ES-I3 (cell line): Measurements from ENCODE around the gene PCMTD2.
"Not testable (repeated sequence)": the region's sequence is repeated elsewhere in the genome, so short reads cannot be mapped to it uniquely, and the experiment has no call there.

Experiments used
- H3K36me3 ChIP-seq: 2 replicates; pipeline ENCODE4 v1.6.1; 2013; ENCODE audit warnings: mild to moderate bottlenecking, low read length, control low read depth, moderate library complexity; ENCODE audit not compliant: insufficient read depth
- H3K4me1 ChIP-seq: 2 replicates; pipeline ENCODE4 v1.6.1; 2013; ENCODE audit warnings: mild to moderate bottlenecking, control low read depth, low read length; ENCODE audit not compliant: insufficient read depth
- H3K9ac ChIP-seq: 2 replicates; pipeline ENCODE4 v1.6.1; 2013; ENCODE audit warnings: low read depth, mild to moderate bottlenecking, low read length, moderate library complexity
- H3K9me3 ChIP-seq: 2 replicates; pipeline ENCODE4 v1.6.1; 2013; ENCODE audit warnings: mild to moderate bottlenecking, low read length, moderate library complexity; ENCODE audit not compliant: control insufficient read depth, insufficient read depth

Gene PCMTD2

DNA sequence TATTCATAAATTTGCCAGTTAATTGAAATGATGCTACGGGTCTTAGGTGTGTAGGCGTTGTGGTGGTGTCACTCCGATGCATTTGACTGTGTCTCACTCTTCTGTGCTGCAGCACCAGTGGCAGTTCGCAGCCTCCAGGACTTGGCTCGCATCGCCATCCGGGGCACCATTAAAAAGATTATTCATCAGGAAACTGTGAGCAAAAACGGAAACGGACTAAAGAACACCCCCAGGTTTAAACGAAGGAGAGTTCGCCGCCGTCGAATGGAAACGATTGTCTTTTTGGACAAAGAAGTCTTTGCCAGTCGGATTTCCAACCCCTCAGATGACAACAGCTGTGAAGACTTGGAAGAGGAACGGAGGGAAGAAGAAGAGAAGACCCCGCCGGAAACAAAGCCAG lies 17.6 kb downstream of the PCMTD2 start:
- H3K4me1 ChIP-seq = no peaks in the 10 kb centered on the region
- H3K36me3 ChIP-seq = peaks cover 9% of the 10 kb centered on the region
- H3K9me3 ChIP-seq = no peaks in the 10 kb centered on the region
- H3K9ac ChIP-seq = no peak overlapping the region

DNA sequence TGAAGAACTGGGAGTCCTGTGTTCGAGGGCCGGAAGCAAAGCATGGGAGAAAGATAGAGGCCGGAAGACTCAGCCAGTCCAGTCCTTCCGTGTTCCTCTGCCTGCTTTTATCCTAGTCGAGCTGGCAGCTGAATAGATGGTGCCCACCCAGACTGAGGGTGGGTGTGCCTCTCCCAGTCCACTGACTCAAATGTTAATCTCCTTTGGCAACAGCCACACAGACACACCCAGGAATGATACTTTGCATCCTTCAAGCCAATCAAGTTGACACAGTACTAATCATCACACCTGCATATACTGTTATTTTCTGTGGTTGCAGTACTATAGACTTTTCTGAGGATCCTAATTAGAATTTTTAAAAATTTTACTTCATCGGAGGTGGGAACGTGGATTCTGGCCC lies 21.3 kb downstream of the PCMTD2 start:
- Histone ChIP-seq H3K4me1 (no peaks in the 10 kb centered on the region), H3K9ac (no peak overlapping the region), H3K9me3 (no peaks in the 10 kb centered on the region), H3K36me3 (peaks cover 9% of the 10 kb centered on the region)

DNA sequence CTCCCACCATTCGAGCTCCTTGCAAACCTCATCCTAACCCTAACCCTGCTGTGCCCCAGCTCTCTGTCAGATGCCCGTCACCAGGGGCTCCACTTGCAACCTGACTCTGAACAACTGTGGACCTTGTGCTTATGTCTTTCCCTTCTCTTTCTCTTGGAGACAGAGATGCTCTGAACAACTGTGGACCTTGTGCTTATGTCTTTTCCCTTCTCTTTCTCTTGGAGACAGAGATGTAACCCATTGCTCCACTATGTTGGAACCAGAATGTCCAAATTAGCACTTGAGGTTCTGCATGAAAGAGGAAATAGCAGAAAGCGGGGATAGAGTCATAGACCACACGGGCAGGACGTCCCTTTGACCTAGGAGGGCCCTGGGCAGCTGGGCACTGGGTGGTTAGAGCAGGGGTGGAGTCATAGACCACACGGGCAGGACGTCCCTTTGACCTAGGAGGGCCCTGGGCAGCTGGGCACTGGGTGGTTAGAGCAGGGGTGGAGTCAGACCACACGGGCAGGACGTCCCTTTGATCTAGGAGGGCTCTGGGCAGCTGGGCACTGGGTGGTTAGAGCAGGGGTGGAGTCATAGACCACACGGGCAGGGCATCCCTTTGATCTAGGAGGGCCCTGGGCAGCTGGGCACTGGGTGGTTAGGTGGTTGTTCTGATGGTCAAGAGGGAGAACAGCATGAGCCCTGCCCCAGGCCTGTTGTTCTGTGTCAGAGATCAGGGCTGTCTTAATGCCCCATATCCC lies 22.2 kb downstream of the PCMTD2 start:
- H3K36me3 ChIP-seq = peaks cover 9% of the 10 kb centered on the region
- H3K9me3 ChIP-seq = no peaks in the 10 kb centered on the region; the same call in 1 of the 2 replicates
- H3K9ac ChIP-seq = no peak overlapping the region
- no peaks in the 10 kb centered on the region for H3K4me1 ChIP-seq

DNA sequence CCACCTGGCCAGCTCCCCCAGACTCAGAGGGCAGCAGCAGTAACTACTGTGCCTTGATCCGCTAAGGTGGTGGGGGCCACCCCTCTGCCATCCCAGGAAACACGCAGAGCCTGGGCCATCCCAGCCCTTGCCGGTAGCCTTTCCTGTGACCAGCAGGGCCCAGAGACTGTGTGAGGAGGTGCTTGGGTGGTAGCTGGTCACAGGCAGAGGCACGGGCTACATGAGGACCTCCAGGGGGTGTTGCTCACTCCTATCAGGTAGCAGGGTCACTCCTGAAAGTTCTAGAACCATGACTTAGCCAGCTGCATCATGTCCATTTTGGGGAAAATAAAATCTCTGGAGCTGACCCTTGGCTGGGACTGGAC lies 22.8 kb downstream of the PCMTD2 start:
- H3K4me1 ChIP-seq = no peaks in the 10 kb centered on the region
- no peaks in the 10 kb centered on the region; the same call in 1 of the 2 replicates for H3K9me3 ChIP-seq
- no peak overlapping the region for H3K9ac ChIP-seq
- H3K36me3 ChIP-seq = peaks cover 5% of the 10 kb centered on the region

DNA sequence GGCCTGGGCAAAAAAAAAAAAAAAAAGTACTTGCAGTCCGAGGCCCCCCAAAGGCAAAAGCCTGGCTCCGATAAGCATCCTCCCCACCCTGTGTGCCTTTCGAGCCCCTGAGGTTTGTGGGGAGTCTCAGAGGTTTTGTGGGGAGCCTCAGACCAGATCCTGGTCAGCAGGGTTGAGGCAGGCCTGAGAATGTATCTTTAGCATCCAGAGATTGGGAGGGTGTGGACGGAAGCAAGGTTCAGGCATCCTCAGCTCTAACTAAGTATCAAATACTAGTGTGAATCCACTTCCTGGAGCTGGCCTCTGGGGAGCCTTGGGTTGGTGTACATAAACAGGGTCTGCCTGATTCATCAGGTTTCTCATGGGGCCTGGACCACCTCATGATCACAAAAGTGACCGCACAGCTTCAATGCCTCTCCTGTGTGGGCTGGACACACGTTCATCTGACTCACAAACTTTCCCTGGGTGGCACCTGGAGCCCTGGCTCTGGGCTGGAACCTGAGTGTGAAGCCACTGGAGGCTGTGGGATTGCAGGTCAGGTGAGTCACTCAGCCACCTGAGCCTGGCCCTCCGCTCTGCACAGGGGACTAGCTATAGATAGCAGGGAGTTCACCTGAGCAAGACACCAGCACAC lies 24.4 kb downstream of the PCMTD2 start:
- Histone ChIP-seq H3K9me3 (peaks cover 5% of the 10 kb centered on the region), H3K9ac (no peak overlapping the region), H3K4me1 (no peaks in the 10 kb centered on the region), H3K36me3 (no peaks in the 10 kb centered on the region)

DNA sequence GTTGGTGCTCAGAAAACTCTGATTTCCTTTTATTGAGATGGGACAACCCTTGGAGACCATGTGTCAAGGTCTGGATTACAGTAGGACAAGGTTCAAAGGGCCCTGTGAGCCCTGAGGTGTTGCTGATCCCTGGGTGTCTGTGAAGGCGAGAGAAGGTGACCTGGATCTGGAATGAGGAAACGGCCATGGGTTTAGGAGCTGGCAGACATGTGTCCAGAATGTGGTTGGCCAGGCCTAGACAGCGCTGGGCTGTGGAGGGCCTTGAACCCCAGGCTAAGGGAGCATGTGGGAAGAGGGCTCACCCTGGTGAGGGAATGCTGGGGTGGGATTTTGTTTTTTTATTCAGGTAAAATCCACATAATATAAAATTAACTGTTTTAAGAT lies 24.9 kb downstream of the PCMTD2 start:
- H3K36me3 ChIP-seq = no peaks in the 10 kb centered on the region
- H3K4me1 ChIP-seq = no peaks in the 10 kb centered on the region
- no peak overlapping the region for H3K9ac ChIP-seq
- H3K9me3 ChIP-seq = peaks cover 5% of the 10 kb centered on the region

DNA sequence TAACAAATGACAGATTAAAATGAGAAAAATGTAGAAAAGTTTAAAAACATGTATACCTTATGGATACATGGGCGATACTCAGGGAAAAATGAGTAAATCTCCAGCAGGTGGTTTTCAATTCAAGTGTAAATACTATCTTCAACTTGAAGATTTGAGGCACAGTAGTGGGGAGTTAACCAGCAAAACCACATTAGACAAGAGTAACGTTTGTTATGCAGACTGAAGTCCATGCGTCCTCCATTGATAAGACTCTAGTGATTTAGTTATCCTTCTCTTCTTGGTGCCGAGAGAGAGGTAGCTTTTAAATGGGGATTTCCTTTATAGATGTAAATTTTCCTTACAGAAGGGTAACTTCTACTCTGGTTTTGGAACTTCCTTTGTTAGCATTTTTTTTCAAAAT lies 28.1 kb downstream of the PCMTD2 start:
- peaks cover 5% of the 10 kb centered on the region for H3K9me3 ChIP-seq
- H3K9ac ChIP-seq = no peak overlapping the region
- H3K36me3 ChIP-seq = no peaks in the 10 kb centered on the region
- H3K4me1 ChIP-seq = no peaks in the 10 kb centered on the region

DNA sequence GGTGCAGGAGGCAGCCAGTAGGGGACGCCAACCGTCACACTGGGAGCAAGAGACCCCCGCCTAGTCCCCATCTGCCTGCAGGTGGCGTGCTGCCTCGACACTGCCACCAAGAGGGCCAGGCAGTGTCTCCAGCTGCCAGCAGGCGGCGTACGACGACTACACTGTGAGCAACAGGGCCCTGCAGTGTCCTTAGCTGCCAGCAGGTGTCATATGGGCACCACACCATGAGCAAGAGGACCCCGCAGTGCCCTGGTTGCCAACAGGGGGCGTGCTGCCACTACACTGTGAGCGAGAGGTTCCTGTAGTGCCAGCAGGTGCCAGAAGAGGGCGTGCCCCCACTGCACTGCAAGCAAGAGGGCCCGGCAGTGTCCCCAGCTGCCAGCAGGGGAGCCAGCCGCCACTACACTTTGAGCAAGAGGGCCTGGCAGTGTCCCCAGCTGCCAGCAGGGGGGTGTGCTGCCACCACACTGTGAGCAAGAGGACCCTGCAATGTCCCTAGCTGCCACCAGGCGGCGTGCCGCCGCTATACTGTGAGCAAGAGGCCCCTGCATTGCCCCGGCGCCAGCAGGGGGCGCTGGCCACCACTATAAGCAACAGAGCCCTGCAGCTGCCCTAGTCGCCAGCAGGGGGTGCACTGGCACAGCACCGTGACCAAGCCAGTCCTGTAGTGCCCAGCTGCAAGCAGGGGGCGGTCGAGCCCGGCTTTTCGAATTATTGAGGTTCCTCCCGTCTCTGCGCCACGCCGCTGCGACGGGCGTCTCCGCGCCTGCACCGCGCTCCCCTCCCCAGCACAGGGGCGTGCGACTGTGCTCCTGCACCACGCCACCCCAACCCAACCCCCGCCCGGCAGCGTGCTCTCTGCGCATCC lies 30.3 kb downstream of the PCMTD2 start:
- H3K9me3 ChIP-seq, H3K9ac ChIP-seq, H3K4me1 ChIP-seq, H3K36me3 ChIP-seq: not testable (repeated sequence)

DNA sequence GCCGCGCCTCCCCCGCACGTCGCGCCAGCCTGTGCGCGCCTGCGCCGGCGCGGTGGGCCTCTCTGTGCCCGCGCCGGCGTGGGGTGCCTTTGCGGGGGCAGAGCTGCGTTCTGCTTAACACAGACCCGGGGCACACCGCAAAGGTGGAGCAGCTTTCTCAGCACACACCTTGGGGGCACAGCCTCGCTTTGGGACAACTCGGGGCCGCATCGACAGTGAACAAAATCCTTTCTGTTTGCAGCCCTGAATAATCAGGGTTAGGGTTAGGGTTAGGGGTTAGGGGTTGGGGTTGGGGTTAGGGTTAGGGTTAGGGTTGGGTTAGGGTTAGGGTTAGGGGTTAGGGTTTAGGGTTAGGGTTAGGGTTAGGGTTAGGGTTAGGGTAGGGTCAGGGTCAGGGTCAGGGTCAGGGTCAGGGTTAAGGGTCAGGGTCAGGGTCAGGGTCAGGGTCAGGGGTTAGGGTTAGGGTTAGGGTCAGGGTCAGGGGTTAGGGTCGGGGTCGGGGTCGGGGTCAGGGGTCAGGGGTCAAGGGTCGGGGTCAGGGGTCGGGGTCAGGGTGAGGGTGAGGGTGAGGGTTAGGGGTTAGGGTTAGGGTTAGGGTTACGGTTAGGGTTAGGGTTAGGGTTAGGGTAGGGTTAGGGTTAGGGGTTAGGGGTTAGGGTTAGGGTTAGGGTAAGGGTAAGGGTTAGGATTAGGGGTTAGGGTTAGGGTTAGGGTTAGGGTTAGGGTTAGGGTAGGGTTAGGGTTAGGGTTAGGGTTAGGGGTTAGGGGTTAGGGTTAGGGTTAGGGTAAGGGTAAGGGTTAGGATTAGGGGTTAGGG lies 31.1 kb downstream of the PCMTD2 start:
- H3K9me3 ChIP-seq, H3K4me1 ChIP-seq, H3K36me3 ChIP-seq, H3K9ac ChIP-seq: not testable (repeated sequence)

DNA sequence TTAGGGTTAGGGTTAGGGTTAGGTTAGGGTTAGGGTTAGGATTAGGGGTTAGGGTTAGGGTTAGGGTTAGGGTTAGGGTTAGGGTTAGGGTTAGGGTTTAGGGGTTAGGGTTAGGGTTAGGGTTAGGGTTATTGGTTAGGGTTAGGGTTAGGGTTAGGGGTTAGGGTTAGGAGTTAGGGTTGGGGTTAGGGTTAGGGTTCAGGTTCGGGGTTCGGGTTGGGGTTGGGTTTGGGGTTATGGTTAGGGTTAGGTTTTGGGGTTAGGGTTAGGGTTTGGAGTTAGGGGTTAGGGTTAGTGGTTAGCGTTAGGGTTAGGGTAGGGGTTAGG lies 31.7 kb downstream of the PCMTD2 start:
- not testable (repeated sequence) for H3K4me1 ChIP-seq, H3K36me3 ChIP-seq, H3K9me3 ChIP-seq, H3K9ac ChIP-seq

DNA sequence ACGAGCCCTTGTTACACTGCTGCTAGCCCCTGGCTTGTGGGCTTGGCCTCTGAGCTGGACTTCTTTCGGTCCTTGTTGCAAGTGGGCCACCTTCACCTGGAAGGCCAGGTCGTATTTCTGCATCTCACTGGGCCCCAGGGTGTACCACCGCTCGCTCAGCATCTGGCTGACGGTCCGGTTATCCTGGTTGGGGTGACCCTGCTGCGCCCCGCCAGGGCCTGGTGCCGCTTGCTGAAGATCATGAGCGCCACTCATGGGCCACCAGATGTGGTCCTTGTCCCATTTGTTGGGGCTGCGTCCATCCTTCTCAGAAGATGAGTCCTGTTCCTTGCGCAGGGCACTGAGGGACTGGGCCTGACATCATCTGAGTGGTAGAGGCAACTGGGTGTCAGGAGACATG lies 36.6 kb downstream of the PCMTD2 start:
- H3K4me1 ChIP-seq, H3K9ac ChIP-seq, H3K36me3 ChIP-seq: not testable (repeated sequence)

DNA sequence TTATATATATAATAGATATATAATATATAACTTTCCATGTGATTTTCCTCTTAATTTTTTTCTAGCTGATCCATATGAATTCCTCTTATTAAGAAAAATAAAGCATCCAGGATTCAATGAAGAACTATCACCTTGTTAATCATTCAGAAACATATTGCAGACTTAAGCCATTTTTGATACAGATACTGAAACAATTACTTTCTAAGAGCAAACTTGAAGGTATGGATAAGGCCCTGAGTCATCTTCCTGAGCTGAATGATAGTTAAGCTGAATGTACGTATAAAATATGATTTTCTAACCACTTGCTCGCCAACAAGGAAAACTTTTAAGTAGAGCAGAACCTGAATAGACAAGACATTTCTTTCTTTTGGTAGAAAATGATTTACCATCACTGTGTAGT lies 47.5 kb downstream of the PCMTD2 start:
- not testable (repeated sequence) for H3K9me3 ChIP-seq, H3K9ac ChIP-seq, H3K36me3 ChIP-seq, H3K4me1 ChIP-seq

More for the DNA sequence above, 36.6 kb downstream of the PCMTD2 start:
- not testable (repeated sequence) for H3K9me3 ChIP-seq

DNA sequence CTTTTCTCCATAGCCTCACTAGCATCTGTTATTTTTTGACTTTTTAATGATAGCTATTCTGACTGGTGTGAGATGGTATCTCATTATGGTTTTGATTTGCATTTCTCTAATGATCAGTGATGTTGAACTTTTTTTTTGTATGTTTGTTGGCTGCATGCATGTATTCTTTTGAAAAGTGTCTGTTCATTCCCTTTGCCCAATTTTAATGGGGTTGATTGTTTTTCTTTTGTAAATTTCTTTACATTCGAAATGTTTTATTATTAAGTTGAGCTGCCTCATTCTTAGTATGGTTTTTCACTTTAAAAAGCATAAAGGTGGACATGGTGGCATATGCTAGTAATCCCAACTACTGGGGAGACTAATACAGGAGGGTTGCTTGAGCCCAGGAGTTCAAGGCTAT lies 58.2 kb downstream of the PCMTD2 start:
- H3K9ac ChIP-seq, H3K4me1 ChIP-seq, H3K36me3 ChIP-seq, H3K9me3 ChIP-seq: not testable (repeated sequence)

DNA sequence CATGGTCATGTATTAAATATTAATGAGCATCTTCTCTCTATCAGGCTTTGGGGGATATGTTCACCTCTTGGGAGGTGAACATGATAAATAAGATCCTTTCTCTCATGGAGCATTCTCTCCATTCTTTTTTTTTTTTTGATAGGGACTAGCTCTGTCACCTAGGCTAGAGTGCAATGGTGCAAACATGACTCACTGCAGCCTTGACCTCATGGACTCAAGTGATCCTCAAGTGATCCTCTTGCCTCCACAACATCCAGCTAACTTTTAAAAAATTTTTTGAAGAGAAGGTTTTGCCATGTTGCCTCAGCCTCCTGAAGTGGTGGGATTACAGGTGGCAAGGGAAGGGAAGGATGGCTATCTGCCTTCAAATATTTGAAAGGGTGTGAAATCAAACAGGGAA lies 59.8 kb downstream of the PCMTD2 start:
- not testable (repeated sequence) for H3K4me1 ChIP-seq, H3K36me3 ChIP-seq, H3K9ac ChIP-seq, H3K9me3 ChIP-seq
